K562 (cell line): ENCODE results near the gene TBC1D7. TPM values are rescaled to one million over a fixed set of nuclear protein-coding genes. Genes with fewer than 3 reads are reported as not detected.
A peak's percentile ranks its signal among the peaks of the same experiment; 100 is the strongest.

ENCODE experiments used
- ATAC-seq: fragments of 200-7000 bp; cut with Tn5 transposase; 3 replicates; pipeline ENCODE4 v1.9.1; 2020; ENCODE audit warnings: moderate library complexity
- BruUV-seq: library from RNA; stranded (reverse); fragments of 400-500 nt; replicated peaks from 2 replicates; lab custom pipeline; 2021; lab: Mats Ljungman, UMichigan
- CTCF ChIA-PET: fragments of 300-600 bp; formaldehyde crosslinking; extraction: SDS; loops from one replicate; lab custom pipeline; 2021; ENCODE audit warnings: low intra/inter-chr PET ratio; lab: Yijun Ruan, JAX
- POLR2A ChIA-PET: fragments of 300-600, 350-650 bp; sonication (Branson Sonifier 250); formaldehyde crosslinking; extraction: SDS; loops from one replicate; lab custom pipeline; 2021; ENCODE audit warnings: antibody characterized with exemption, inconsistent platforms; lab: Yijun Ruan, JAX
- DNase-seq, 4 experiments: peaks; one replicate each; pipeline versions ENCODE4 v3.0.0 to v3.0.0-alpha.2; 2011 to 2018; ENCODE audit warnings: low spot score in 3 of 4, mixed read lengths in 3 of 4; ENCODE audit errors: extremely low read depth in 1 of 4
- FAIRE-seq: peaks from 2 replicates; lab custom pipeline; 2011; peaks lifted over from hg19 to GRCh38; lab: Jason Lieb, UNC
- H2AFZ ChIP-seq: 2 replicates; pipeline ENCODE4 v1.6.0; 2011; ENCODE audit warnings: low read depth, low read length, control low read depth, inconsistent platforms
- H3K27ac ChIP-seq: fragments of 200-600 bp; 3 replicates; pipeline ENCODE4 v1.8.0; 2011; ENCODE audit warnings: low read depth, mild to moderate bottlenecking, control low read depth, inconsistent platforms, low read length, moderate library complexity, mixed read lengths; ENCODE audit errors: extremely low read depth
- H3K27me3 ChIP-seq, 2 experiments: fragments of 300-600 bp in 1 of 2; 2 replicates in 1 of 2; 3 replicates in 1 of 2; pipeline versions ENCODE4 v1.6.0 to v1.8.0; 2011; ENCODE audit warnings: inconsistent platforms in 2 of 2, low read length in 2 of 2, mild to moderate bottlenecking in 1 of 2, mixed read lengths in 1 of 2, moderate library complexity in 1 of 2; ENCODE audit not compliant: control insufficient read depth in 2 of 2, insufficient read depth in 2 of 2
- H3K36me3 ChIP-seq: fragments of 300-600 bp; 3 replicates; pipeline ENCODE4 v1.8.0; 2011; ENCODE audit warnings: mild to moderate bottlenecking, low read length, inconsistent platforms; ENCODE audit not compliant: control insufficient read depth, insufficient read depth
- H3K4me1 ChIP-seq, 2 experiments: fragments of 200-600 bp in 1 of 2; replicated peaks in 1 of 2; 2 replicates in 1 of 2; 3 replicates in 1 of 2; pipeline versions ENCODE4 v1.5.1 to v1.8.0; 2011; ENCODE audit warnings: inconsistent platforms in 2 of 2, low read length in 2 of 2, mild to moderate bottlenecking in 1 of 2, mixed read lengths in 1 of 2, moderate library complexity in 1 of 2; ENCODE audit not compliant: control insufficient read depth in 2 of 2, insufficient read depth in 2 of 2
- H3K4me2 ChIP-seq: 2 replicates; pipeline ENCODE4 v1.6.1; 2011; ENCODE audit warnings: low read length, control low read depth, inconsistent platforms, mixed read lengths; ENCODE audit not compliant: insufficient read depth
- H3K4me3 ChIP-seq: fragments of 200-600 bp; sonication (generic), shearing (Covaris generic); 2 replicates; pipeline ENCODE4 v1.5.1; 2016; ENCODE audit warnings: control low read depth, inconsistent platforms
- H3K79me2 ChIP-seq: fragments of 200-600 bp; 3 replicates; pipeline ENCODE4 v1.8.0; 2011; ENCODE audit warnings: low read length, inconsistent platforms; ENCODE audit not compliant: control insufficient read depth, insufficient read depth
- H3K9ac ChIP-seq, 2 experiments: 2 replicates each; pipeline versions ENCODE4 v1.6.0 to v1.6.1; 2011; ENCODE audit warnings: low read depth in 2 of 2, low read length in 2 of 2, control low read depth in 1 of 2, inconsistent platforms in 1 of 2, mild to moderate bottlenecking in 1 of 2, mixed read lengths in 1 of 2; ENCODE audit not compliant: insufficient read depth in 1 of 2
- H3K9me1 ChIP-seq: one replicate; pipeline ENCODE4 v1.6.0; 2011; ENCODE audit warnings: inconsistent platforms, mild to moderate bottlenecking, low read length, moderate library complexity; ENCODE audit not compliant: control insufficient read depth, insufficient read depth
- H3K9me3 ChIP-seq: replicated peaks from 2 replicates; pipeline ENCODE4 v1.5.1; 2011; ENCODE audit warnings: low read depth, low read length, inconsistent platforms; ENCODE audit not compliant: control insufficient read depth, insufficient read depth
- H4K20me1 ChIP-seq: replicated peaks from 2 replicates; pipeline ENCODE4 v1.6.1; 2011; ENCODE audit warnings: low read length, inconsistent platforms, mixed read lengths; ENCODE audit not compliant: control insufficient read depth, insufficient read depth
- CEBPB ChIP-seq: fragments of 450-650 bp; IDR thresholded peaks from 2 replicates; pipeline ENCODE4 v1.6.1; 2016; ENCODE audit warnings: missing genetic modification characterization, missing compliant biosample characterization
- CEBPG ChIP-seq, 3 experiments: fragments of 200-800 bp in 1 of 3; sonication (Bioruptor generic) in 1 of 3; sonication (generic) in 1 of 3; formaldehyde crosslinking in 1 of 3; IDR thresholded peaks in 2 of 3; conservative IDR thresholded peaks in 1 of 3; 2 replicates each; pipeline versions ENCODE4 v1.6.1 to v1.8.0; 2016 to 2022; ENCODE audit warnings: missing compliant biosample characterization in 2 of 3, missing genetic modification characterization in 2 of 3, mild to moderate bottlenecking in 1 of 3, missing genetic modification reagents in 1 of 3
- ZNF668 ChIP-seq: fragments of 250-450 bp; sonication (Bioruptor Pico); IDR thresholded peaks from 2 replicates; pipeline ENCODE4 v1.8.0; 2022; ENCODE audit warnings: mild to moderate bottlenecking, inconsistent platforms
- WGBS: fragments of 100-300 bp; shearing (Covaris generic); methylation state at CpG from one replicate; pipeline ENCODE4 v1.1.6; 2016; ENCODE audit warnings: low coverage, mixed read lengths; ENCODE audit not compliant: insufficient coverage; ENCODE audit errors: missing lambda C conversion rate; 5-methylcytosine and 5-hydroxymethylcytosine counted together
- in situ Hi-C: fragments of 300-500 bp; cut with MboI; formaldehyde crosslinking; loops from 4 replicates; pipeline ENCODE4 v1.15.0; 2018; ENCODE audit warnings: inconsistent platforms, mixed read lengths
- intact Hi-C: fragments of 100-400 bp; cut with micrococcal nuclease; formaldehyde crosslinking; loops from 2 replicates; pipeline ENCODE4 v1.14.2; 2022
- polyA plus RNA-seq, 8 experiments: library from polyadenylated mRNA; depleted of rRNA in 4 of 8; stranded (reverse) in 5 of 8; unstranded in 3 of 8; fragments of >200 nt; fragmentation: Nextera tagmentation in 2 of 8; fragmentation: Illumina TruSeq in 1 of 8; extraction: Ambion mirVana in 2 of 8; extraction: Trizol in 1 of 8; gene quantifications; 2 replicates each; pipeline versions ENCODE4 v1.2.1 to v1.2.3, GENCODE V29; 2011 to 2014; ENCODE audit warnings: inconsistent platforms in 1 of 8, missing spikeins in 1 of 8
- total RNA-seq, 7 experiments: library from RNA; depleted of rRNA in 6 of 7; stranded (reverse); fragments of >200 nt in 6 of 7; fragmentation: Illumina TruSeq in 2 of 7; extraction: Trizol in 2 of 7; gene quantifications; 2 replicates each; pipeline versions ENCODE4 v1.2.1 to v1.2.3, GENCODE V29; 2011 to 2021; ENCODE audit warnings: low replicate concordance in 1 of 7

TBC1D7 gene
- total and polyA plus RNA-seq, 9 of the 15 experiments (the other 6 are each of a cell fraction or from before 2014, with no cell fraction given): 49.4 to 107 (median 61.1) TPM

DNA sequence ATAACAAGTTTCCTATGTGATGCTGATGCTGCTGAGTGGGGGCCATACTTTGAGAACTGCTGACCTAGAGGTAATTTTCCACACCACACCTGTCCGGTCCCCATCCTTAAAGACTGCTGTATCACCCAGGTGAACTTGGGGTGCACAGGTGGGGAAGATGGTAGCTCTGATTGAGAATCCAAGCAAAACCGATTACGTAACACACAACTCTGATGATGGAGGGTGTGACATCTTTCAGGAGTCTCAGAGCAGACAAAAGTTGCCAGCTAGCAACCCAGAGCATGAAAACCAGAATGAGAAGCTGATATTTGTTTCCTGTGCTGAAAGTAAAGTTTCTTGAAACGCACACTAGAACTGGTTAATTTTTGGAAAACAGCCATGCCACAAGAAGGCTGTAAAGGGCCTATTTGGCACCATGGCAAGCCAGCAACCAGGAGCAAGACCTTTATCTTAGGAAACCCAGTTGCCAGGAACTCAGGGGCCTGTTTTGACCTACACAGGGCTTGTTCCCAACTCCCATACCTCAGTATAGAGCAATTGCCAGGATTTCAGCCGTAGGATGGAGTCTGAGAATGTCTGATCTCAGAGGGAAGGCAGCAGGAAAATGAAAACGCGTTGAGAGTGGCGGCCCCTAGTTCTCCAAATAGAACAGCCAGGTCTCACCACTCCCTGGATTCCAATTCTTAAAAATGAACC, 21.6 kb upstream of the TBC1D7 start:
- ATAC-seq (no peak), DNase-seq (no peak), FAIRE-seq (no peak)
- CTCF ChIA-PET: no interaction called here
- no peak overlapping the region for H3K9ac ChIP-seq
- 49% methylated on average over 8 of the region's 8 CpGs for WGBS
- in situ Hi-C loops: no loop called here
- POLR2A ChIA-PET: interaction anchor here (1.4 kb wide), 1 partner anchor 9 kb away, joined by 6 read pairs; no protein-coding TSS in a partner anchor
- no peaks in the 10 kb centered on the region for H3K9me1 ChIP-seq
- TF ChIP-seq CEBPG (CRISPR knock-in tag; IDR thresholded peaks at IDR 0.05) (no peak), CEBPG (tag; conservative IDR thresholded peaks at IDR 0.05 in 1 of 2, IDR thresholded peaks at IDR 0.05 in 1 of 2) (peak; percentile 36 to 58; a peak in 3 of 4 replicates), ZNF668 (CRISPR knock-in tag) (no peak), CEBPB (tag) (peak; percentile 83)
- H4K20me1 ChIP-seq: peaks cover 7% of the 10 kb centered on the region
- no peak overlapping the region for H3K4me2 ChIP-seq
- H3K27ac ChIP-seq: no peak overlapping the region
- no peaks in the 10 kb centered on the region for H3K27me3 ChIP-seq
- no TSS peak for BruUV-seq
- H3K4me1 ChIP-seq: peaks cover 15 to 17% of the 10 kb centered on the region in 2 experiments
- no peaks in the 10 kb centered on the region for H3K79me2 ChIP-seq
- no peaks in the 10 kb centered on the region for H3K9me3 ChIP-seq
- H3K36me3 ChIP-seq: no peaks in the 10 kb centered on the region
- intact Hi-C loops: no loop called here
- no peak overlapping the region for H3K4me3 ChIP-seq
- no peak overlapping the region for H2AFZ ChIP-seq
